ENCODE data around the gene PTPN4.

GRCh38 chr2:119836455-119837142 is 76.9 kb downstream of the PTPN4 start:
- TF ChIP-seq EZH2 (IDR thresholded peaks at IDR 0.05; ENCODE audit: borderline replicate concordance, low read depth, low read length, poor library complexity, severe bottlenecking) (no peak), CTCF (conservative IDR thresholded peaks at IDR 0.05; ENCODE audit: low read depth, low read length) (no peak)

Measured in A673 (cell line).